Inflammatory macrophage treated with lipopolysaccharide for 4 hours (primary cell): ENCODE results near the gene COG2.
"Not testable (repeated sequence)": the region's sequence is repeated elsewhere in the genome, so short reads cannot be mapped to it uniquely, and the experiment has no call there.

Experiments used
- DNase-seq: peaks from one replicate; pipeline ENCODE4 v3.0.0-alpha.2; 2020

Gene COG2

DNA sequence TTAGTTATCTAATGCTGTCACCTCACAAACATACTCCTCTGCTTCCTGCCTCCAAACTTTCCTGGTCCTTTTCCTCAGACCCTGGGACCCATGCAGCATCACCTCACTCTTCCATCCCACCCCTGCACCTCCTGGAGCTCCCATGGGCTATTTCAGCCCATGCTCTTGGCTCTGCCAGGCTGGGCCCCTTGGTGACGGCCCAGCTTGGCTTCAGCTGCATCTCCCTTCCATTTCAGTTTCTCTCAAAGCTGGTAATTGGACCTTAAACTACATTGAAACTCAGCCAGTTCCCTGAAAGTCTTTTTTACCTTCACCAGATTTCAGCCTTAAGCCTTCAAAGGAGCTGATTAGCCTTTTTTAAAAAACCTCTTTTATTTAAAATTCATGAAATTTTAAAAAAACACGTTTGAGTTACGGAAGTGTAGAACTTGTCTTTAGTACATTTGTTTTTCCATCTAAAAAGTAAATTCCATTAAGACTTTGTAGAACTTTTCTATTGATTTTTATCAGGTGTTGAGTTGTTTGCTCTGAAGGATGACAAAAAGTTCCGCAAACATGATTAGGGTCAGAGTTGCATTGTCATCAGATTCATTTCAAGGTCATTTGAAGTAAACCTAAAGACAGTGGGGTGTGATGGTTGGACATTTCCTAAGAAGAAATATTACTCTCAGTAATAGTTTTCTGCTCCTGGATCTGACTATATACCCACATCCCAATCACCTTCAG lies 38.2 kb downstream of the COG2 start:
- no peak for DNase-seq

DNA sequence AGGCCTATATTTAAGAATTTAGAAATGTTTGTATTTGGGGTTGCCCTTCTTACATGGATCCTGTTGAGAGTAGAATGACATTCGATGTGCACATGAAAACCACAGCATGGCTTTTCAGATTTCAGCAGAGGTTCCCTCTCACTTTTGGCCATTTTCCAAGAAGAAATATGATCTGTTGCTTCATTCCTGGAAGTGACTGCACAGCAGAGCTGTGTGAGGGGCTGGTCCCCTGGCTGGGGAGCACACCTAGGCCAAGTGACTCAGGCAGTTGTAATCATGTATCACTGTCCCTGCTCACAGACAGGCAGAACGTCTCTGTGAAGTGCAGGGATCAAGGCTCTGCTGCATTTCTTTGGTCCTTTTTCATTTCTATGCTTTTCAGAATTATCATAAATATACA lies 39.3 kb downstream of the COG2 start:
- DNase-seq = no peak

DNA sequence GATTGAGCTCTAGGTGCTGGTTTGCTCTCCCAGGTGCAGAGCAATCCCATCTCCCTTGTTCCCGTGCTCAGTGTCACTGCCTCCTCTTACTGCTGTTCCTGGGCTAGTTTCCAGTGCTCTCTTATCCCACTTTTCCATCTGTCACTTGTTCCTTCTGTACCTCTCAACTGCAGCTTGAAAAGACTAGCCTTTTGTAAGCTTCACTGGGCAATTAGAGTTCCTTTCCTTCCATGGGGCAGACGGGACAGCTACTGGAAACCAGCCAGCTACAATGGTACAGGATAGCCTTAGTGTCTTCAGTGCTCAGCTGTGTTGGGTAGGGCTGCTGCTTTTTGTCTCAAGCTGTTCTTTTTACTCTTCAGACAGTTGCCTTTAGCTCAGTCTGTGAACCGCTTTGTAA lies 40.0 kb downstream of the COG2 start:
- no peak for DNase-seq

DNA sequence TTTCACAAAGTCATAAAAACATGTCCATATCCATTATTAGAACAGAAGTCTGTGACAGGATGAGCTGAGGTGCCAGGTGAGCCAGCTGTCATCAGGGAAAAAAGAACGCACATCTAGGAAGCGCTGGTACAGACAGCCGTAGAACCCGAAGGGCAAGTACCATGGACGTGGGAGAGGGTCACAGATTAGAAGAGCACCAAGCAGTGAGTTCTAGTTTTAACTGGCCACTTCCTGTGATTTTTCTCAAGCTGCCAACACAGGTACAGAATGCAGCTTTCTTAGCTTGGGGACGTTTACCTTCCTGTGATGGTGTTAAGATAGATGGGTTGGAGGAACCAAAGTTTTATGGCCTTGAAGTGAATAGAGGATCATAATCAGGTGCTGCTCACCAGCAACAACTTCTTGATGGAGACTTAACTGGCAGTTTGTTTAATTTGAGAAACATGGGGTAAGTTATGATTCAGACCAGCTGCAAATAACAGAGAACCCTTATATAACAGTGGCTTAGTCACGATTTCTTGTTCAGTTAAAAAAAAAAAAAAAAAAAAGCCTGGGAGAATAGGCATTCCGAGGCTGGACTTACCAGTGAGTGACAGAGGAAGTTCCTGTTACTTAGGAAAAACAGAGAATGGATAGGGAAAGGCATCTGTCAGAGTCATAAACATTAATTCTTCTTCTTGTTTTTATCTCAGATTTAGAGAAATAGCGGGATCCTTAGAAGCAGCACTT lies 40.8 kb downstream of the COG2 start:
- no peak for DNase-seq

DNA sequence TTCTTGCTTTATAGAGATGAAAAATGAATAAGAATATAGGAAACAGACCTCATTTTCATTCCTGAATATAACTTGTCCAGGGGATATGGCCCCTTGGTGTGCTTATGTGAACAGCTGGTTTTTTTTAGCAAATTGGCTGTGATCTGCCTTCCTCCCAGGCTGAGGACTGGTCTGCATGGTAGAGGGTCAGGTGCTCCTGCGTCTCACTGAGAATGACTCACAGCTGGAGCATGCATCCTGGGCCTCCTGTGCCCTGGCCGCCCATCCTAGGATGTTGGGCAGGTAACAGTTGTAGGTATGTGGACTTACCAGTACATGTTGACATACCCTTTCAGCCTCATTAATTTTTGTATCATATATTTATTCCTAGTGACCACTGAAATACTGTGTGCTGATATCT lies 41.9 kb downstream of the COG2 start:
- DNase-seq = no peak

DNA sequence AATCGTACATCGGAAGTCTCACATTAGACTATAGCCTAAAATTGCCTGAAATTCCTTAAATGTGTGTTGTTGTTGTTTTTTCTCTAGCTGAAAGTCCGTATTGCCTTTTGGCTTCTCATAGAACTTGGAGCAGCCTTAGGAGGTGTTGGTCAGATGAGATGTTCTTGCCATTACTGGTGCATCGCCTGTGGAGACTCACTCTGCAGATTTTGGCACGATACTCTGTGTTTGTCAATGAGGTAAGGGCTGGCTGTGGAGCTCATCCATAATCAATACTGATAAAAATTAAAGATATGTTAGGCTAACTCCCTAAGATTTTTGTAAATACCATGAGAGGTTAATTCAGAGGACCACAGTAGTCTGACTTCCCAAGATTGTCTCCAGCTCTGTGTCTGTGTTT lies 42.7 kb downstream of the COG2 start:
- DNase-seq = no peak

DNA sequence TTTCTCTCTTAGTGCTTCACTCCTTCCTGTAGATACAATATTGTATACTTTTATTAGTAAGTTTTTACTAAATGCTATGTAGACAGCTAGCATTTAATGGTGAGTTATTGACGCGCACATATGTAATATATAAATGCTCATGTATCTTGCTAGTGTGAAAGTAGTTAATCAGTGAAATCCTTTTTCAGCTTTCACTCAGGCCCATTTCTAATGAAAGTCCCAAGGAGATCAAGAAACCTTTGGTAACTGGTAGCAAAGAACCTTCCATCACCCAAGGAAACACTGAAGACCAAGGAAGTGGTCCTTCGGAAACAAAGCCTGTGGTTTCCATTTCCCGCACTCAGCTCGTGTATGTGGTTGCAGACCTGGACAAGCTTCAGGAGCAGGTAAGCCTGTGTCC lies 44.5 kb downstream of the COG2 start:
- no peak for DNase-seq

DNA sequence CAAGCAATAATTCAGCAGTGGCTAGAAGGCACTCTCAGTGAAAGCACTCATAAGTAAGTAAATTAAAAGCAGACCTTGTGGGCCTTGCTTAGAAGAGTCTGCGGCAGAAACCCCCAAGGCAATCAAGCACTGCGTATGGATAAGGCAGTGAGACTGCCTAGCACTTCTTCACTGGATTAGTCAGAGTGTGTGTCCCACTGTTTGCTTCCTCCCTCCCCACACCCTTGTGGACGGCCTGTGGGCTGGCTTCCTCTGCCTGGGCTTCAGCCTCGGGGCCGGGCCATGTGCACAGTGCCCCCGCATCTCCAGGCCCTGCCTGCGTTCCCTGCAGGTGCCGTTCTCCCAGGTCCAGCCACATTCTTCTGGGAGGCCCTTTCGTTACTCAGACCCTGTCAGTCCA lies 47.8 kb downstream of the COG2 start:
- DNase-seq = no peak

DNA sequence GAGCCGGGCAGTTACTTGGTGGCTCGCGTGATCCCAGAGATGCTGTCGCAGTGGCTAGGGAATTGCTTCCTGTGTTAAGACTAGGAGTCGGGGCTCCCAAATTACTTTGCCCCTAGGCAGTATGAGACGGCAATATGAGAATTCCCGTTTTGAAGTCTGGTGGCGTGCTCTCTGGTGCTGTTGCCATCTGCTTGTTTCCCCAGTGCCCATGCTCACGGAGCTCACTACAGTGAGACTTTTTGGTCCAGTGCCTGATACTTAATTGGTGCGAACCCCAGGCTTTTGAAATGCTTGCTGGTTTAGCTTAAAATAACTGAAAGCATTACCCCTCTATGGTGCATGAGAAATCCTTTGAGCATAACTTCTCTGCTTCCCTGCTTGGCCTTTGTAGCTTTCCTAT lies 49.3 kb downstream of the COG2 start:
- no peak for DNase-seq

DNA sequence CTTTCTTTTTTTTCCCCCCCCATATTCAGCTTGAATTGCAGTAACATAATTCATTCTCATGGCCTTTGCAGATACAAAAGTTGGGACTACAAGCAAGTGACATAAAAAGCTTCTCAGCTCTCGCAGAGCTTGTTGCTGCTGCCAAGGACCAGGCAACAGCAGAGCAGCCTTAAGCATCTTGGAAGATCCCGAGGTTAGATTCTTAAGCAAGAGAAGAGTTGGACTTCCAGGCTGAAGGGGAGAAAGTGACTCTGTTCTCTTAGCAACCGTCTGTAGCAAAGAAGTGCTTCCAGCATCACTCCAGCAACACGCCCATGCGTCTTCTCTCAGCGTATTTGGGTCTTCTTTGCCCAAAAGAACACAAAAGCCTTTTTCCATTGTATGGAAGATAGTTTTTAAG lies 50.9 kb downstream of the COG2 start:
- DNase-seq = no peak

DNA sequence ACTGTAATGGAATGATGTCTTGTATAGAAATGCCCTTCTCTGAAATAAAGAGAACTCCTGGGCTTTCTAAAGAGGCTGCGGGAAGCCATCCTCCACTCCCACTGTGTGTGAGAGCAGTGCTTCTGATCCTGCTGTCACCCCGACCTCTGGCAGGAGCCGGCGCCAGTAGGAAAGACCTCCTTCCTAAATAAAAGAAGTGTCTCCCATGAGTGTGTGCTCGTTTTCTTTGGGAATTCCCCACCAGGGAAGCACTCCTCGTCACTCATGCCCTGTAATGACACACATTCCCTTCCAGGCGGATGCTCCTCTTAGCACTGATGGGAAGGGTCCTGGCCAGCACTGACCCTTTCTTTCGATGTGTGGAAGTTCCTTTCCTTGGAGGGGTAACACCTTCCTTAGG lies 51.5 kb downstream of the COG2 start:
- no peak for DNase-seq

DNA sequence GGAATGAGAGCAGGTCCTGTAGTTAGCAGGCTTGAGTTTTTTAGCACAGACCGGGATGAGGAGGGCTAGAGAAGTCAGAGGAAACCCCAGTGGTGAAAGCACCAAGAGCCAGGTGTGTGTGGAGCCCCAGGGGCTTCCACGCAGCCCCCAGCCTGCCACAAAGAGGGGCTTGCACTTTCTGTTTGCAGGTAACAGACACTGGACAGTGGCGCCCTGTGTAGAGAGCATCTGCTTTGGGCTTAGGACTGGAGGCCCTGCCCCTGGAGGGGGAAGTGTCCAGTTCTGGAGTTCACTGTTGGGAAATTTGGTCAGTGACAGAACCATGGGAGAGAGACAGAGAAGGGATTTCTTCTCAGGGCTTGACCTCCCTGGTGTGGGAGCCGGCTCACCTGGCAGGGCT lies 52.2 kb downstream of the COG2 start:
- DNase-seq = no peak

DNA sequence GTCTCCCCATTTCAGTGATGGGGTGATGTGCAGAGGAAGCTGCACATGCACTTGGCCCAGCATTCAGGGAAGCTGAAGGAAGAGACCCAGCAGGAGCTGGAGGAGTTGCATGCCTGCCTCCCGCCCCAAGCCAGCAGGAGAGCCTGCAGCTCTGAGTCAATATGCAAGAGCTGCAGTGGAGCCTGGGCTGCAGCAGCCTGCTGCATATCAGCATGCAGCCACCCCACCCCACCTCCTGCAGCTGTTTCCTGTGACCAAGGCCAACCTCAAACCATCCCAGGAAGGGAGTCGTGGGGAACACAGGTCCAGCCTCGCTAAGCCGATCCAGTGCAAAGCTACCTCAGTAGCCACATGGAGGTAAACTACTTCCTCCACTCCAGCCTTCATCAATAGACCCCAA lies 52.7 kb downstream of the COG2 start:
- no peak for DNase-seq

DNA sequence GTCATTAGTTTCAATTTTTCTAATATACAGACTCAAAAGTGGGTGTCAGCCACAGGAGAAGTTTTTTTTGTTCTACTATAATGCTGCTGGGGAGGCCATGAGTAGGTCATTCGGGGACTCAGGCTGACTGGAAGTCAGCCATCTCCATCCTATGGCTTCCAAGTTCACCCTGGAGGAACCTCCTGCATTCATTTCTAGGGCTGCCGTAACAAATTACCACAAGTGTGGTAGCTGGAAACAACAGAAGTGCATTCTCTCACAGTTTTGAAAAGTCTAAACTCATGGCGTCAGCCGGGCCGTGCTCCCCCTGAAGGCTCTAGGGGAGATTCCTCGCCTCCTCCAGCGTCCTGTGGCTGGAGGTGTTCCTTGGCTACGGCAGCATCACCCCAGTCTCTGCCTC lies 53.9 kb downstream of the COG2 start:
- no peak for DNase-seq

DNA sequence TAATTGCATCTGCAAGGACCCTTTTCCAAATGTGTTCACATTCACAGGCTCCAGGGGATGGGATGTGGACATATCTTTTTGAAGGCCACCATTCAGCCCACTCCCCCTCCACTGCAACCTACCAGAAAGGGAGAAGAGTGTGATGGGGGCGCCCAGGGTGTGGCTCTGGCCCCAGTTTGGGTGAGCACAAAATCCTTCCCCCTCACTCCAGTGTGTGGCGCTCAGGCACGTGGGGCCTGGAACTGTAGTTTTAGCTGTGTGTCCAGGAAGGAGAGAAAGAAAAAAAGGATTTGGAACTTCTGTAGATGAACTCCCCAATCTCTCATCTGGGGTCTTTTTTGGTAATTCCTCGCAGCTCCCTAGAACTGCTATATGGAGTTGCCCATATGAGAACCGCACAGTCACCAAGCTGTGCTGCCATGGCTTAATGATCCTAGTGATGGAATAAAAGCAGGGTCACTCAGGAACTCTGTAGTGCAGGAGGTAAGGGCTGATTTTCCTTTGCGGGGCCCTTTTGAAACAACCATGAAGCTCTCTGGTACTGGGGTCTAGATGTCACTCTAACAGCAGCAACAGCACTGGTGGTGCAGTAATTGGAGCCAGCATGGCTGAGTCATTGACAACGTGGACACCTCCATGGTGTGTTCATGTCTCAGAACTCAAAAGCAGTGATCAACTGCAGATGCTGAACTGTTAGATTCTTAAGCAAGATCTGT lies 54.6 kb downstream of the COG2 start:
- no peak for DNase-seq

DNA sequence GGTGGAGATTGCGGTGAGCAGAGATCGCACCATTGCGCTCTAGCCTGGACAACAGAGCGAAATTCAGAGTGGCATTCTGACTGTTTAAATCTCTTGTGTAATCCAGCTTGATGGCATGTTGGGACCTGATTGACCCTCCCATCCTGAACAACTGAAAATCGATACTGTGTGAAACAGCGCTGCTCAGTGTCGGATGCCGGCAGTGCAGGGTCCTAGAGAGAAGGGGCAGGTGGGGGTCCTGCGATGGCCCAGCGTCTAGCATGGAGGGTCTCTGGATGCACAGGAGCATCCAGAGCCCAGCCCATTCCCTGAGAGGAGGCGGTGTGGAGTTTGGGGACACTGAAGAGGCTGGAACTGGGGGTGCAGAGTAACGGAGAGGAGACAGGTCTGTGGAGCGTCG lies 55.8 kb downstream of the COG2 start:
- DNase-seq = no peak

DNA sequence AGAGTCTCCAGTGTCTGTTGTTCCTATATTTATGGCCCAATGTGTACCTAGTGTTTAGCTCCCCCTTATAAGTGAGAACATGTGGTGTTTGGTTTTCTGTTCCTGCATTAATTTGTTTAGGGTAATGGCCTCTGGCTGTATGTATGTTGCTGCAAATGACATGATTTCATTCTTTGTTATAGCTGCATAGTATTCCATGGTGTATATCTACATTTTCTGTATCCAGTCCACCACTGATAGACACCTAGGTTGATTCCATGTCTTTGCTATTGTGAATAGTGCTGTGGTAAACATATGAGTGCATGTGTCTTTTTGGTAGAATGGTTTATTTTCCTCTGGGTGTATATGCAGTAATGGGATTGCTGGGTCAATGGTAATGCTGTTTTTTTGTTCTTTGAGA lies 56.7 kb downstream of the COG2 start:
- not testable (repeated sequence) for DNase-seq

DNA sequence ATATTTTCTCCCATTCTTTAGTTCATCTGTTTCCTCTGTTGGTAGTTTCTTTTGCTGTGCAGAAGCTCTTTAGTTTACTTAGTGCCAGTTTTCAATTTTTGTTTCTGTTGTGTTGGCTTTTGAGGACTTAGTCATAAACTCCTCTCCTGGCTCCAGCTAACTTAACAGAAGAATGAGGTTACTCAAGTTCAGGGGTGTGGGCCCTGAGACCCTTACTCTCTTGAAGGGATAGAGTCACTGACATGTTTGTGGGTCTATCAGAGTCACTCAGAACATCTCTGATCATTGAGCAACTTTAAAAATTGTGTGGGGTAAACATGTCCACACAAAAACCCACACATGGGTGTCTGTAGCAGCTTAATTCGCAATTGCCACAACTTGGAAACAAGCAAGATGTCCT lies 57.4 kb downstream of the COG2 start:
- DNase-seq = no peak

DNA sequence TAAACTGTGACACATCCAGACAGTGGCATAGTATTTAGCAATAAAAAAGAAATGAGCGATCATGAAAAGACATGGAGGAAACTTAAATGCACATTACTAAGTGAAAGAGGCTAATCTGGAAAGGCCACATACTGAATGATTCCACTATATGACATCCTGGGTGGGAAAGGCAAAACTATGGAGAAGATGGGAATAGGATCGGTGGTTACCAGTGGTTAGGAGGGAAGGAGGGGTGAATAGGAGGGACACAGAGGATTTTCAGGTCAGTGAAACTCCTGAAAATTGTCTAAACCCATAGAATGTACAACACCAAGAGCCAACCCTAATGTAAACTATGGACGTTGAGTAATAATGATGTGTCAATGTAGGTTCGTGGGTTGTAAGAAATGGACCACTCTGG lies 57.9 kb downstream of the COG2 start:
- no peak for DNase-seq

DNA sequence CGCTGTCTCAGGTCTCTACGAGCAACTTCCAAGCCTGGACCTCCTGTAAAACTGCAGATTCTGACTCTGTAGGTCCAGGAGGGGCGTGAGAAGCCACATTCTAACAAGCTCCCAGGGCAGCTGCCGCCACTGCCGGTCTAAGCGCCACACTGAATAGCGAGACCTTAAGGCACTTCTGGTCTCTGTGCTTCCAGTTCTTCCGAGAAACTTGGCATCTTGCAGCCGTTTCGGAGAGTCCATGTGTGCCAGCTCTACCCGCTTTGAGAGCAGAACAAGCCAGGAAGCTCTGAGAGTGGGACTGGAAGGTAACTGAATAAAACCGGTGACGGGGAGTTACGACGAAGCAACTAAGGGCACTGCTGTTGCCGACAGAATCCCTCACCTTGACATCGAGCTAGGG lies 59.2 kb downstream of the COG2 start:
- DNase-seq = no peak

DNA sequence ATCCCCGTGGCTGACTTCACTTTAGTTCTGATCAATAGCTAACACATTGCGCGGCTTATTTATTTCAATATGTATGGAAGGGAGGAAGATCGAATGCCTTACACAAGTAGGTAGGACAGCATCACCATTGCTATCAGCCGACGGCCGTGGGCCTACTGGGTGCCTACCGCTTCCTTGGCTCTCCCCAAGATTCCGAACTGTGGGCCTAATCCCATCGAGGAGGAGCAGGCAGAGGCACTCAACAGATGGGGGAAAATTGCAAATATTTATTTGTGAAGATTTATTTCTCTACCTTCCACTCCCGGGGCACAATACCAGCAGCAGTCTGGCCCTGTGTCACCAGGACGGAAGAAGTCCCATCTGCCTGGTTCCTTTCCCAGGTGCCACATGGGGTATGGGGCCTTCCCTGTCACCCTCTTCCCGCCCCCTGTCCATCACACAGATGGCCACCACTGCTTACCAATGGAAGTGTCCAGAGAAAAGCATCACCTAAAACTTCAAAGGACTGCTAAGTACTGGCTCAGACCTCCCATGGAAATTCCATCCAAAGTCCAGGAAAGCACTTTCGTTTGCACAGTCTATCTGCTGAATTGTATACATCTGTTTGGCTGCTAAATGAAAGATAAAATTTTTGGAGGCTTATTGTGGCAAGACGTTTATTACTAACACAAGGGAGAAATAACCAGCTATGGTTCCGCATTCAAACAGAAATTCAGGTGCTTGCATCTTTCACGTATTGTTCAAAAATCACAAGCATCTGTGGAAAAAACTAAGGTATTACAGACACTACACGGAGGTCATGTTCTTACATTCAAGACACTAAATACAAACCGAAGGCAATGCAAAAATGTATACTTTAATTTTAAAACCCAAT lies 59.9 kb downstream of the COG2 start:
- DNase-seq = no peak

DNA sequence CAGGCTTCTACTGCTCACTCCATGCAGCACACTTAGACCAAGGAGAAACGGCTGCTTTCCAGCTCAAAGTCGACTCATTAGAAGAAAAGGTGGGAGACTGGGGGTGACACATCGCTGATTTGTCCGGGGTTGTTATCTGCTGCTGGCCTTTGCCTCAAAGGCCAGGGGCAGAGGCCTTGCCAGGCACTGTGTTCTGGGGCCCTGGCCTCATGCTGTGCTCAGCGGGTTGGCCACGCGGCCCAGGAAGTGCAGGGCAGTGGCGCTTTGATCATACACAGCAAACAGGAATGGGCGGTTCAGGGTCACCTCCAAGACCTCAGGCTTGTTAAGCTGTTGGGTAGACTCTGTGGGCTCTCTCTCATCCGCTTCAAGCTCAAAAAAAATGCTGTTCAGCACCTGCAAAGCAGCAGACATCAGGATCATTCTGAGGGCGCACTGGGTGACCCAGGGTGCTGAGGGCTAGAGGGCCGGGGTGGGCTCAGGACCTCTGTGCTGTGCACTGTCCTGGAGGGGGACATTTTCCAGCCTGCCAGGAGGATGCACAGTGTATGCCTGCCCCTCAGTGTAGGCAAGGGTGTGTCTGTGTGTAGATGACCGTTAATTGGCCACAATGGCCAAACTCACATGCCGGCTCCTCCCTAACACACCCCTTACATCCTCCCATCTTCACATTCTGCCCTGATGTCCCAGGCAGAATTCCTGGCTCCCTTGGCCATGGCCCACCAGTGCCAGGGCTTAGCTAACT lies 60.8 kb downstream of the COG2 start:
- no peak for DNase-seq
